GM21526 (cell line): ENCODE data around the gene TMEM79.
"Not testable (repeated sequence)": the region's sequence is repeated elsewhere in the genome, so short reads cannot be mapped to it uniquely, and the experiment has no call there.

Experiments
- ATAC-seq: cut with Tn5 transposase; IDR thresholded peaks from one replicate; pipeline ENCODE4 v1.9.1; 2021; ENCODE audit warnings: moderate library complexity; ENCODE audit not compliant: unreplicated experiment, low FRiP score

The TMEM79 gene

DNA sequence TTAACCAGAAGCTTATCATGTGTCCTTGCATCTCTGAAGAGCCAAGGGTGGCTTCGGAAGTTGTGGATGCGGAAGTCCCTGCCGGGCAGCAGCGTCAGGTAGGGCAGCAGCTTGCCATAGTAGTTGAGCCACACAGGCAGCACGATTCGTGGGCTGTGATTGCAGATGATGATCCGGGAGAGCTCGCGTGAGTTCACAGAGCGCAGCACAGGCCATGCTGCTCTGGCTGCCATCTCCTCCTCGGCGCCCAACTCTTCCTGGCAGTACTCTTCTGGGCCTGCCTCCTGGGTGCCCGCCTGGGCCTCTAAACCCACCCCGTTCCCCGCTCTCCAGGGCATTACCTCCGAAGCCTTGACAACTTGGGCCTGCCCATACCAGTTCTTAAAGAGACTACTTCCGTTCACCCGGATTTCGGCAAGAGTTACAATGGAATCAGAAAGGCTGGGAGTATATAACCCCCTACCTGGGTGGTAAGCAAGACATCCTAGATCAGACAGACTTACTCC, 14.8 kb downstream of the TMEM79 start, which contains the start of gene VHLL:
VHLL (minus strand) TSS at position 456 of the 506 bp plus-strand sequence; CDS start at position 338, 118 bp downstream.
- no peak for ATAC-seq

DNA sequence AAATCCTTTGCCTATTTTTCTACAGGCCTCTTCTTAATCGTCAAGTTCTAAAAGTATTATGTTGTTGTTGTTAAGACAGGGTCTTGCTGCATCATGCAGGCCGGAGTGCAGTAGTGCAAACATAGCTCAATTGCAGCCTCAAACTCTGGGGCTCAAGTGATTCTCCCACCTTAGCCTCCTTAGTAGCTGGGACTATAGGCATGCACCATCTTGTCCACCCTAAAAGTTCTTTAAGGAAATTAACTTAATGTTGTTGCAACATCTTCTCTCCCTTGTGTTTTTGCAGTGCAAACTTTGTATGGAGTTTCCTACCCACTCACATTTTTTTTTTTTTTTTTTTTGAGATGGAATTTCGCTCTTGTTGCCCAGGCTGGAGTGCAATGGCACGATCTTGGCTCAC, 19.1 kb downstream of the TMEM79 start:
- no peak for ATAC-seq

DNA sequence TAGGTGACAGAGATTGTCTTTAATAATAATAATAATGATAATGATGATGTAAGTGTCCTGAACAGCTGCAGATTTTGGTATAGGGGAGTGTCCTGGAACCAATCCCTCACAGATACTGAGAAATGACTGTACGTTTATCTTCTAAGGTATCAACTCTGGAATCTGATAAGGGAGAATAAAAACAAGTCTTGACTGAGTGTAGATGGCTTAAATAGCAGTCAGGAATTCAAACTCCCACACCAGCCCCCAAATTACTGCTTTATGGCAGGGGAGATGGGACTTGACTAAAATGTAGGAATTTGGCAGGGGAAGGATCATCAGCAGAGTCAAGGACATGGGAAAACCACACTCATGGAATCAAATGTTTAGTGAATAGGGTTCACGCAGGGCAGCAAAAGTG, 21.1 kb downstream of the TMEM79 start:
- no peak for ATAC-seq

DNA sequence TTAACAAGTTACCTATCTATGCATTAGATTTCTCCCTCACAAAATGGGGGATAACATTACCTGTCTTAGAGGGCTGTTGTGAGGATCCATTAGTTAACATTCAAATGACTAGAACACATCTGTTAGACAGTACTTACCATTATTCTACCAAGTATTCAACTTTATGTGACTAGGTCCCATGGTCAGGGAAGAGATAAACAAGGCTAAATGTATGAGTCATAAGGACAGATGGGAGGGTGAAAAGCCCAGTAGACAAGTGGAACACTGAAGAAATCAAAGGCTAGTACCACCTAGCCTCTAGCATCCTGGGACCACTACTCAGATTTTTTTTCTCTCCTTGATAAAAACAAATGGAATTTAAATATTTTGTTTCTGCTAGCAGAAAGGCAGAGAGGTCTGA, 24.0 kb downstream of the TMEM79 start:
- no peak for ATAC-seq

DNA sequence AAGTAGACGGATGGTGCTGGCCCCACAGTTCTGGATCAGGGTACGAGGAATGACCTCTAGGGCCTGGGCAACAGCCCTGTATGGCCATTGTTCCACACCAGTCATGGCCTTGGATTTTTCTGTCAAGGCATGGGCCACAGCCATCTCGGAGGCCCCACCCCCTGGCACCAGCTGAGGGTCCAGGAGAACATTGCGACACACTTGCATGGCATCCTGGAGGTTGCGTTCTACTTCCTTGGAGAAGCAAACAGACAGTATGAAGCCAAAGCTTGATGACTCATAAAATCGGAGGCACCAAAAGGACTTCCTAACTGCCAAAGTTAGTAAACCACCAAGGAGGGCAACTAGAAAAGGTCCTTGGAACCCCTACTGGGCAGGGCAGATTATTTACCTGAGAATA, 26.8 kb downstream of the TMEM79 start:
- no peak for ATAC-seq

DNA sequence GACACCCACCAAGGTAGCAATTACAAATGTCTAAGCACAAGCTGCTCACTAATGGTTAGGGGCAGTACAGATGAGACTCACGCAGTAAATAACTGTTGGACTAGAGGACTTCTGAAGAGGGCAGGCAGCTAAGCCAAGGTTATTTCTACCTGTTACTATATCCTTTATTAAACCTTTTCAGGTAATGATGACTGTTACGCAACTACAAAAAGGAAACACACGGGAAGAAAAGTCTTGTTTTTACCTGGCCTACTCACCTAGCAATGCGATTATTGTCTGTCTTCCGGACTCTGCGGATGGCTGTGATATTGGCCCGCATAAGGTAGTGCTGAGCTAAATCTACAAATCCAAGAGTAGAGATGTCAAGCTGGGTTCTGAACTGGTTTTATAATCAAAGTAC, 32.8 kb downstream of the TMEM79 start:
- no peak for ATAC-seq

DNA sequence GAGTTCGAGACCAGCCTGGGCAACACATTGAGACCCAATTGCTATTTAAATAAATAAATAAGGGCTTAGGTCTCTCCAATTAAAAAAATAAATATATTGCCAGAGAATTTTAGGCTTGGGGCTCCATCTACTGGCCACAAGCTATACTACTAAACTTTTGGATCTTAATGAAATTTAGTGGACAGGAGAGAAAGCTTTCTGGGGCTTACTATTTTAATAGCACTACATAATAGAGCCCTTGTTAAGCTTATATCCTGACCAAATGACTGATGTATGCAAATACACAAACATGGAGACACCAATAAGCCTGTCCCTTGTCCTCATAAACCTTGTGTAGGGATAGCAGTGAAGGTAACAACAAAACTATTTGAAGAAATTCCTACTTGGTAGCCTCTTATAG, 35.5 kb downstream of the TMEM79 start:
- no peak for ATAC-seq

DNA sequence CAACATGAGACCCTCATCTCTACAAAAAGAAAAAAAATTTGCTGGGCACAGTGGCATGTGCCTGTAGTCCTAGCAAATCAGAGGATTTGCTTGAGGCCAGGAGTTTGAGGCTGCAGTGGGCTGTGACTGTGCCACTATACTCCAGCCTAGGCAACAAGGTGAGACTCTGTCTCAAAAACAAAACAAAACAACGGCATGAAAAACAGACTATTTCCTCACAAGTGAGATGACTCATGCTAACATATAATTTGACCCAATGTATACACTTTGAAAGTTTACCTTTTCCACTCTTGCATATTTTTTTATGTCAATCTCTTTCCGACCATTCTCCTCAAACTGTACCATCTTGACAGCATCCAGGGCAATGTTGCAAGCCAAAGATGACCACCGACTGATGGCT, 36.4 kb downstream of the TMEM79 start:
- ATAC-seq, result no peak

DNA sequence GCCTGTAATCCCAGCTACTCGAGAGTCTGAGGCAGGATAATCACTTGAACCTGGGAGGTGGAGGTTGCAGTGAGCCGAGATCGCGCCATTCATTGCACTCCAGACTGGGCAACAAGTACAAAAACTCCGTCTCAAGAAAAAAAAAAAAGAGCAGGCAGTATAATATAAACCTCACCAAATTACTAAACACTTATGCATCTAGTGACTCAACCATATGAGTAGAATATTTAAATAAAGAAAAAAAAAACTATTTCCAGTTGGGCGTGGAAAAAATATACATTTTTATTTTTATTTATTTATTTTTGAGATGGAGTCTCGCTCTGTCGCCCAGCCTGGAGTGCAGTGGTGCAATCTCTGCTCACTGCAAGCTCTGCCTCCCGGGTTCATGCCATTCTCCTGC, 39.1 kb downstream of the TMEM79 start:
- ATAC-seq, result not testable (repeated sequence)

DNA sequence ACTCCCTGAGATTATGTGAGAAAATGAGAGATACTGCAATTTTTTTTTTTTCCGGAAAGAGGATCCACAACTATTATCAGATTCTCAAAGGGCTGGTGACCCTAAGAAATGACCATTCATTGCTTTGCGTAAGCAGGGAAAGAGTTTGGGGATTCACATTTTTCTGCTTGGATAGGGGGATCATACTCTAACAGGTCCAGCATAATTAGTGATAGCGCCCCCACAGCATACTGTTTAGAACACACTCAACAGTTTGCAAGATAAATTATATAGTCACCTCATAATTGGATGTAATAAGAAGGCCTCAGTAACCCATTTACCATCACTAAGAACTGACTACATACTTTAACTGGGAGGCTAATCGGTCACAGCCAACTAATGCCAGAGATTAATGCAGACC, 52.1 kb downstream of the TMEM79 start:
- ATAC-seq, result no peak

DNA sequence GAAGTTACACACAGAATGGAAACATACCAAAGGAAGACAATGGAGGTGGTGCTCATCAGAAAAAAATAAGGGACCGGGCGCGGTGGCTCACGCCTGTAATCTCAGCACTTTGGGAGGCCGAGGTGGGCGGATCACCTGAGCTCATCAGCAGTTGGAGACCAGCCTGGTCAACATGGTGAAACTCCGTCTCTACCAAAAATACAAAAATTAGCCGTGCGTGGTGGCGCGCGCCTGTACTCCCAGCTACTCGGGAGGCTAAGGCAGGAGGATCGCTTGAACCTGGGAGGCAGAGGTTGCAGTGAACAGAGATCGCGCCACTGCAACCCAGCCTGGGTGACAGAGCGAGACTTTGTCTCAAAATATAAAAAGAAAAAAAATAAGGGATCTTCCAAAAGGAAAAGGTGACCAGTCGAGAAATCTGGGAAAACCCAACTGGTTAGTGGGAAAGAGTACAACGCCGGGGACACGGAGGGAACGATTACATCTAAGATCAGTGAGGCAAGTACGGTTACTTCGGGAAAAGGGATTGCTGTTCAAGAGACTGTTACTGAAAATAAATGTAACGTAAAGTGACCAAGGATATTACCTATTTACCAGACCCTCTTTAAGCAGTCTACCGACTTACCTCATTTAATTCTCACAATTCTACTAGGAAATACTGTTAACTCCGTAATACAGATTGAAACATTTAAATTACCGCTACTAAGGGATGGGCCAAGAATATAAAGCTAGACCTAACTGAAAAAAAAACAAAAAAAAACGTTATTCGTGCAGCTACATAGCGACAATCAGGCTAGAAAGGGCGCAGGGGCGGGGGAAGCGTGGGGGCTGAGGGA, 53.1 kb downstream of the TMEM79 start:
- no peak for ATAC-seq

DNA sequence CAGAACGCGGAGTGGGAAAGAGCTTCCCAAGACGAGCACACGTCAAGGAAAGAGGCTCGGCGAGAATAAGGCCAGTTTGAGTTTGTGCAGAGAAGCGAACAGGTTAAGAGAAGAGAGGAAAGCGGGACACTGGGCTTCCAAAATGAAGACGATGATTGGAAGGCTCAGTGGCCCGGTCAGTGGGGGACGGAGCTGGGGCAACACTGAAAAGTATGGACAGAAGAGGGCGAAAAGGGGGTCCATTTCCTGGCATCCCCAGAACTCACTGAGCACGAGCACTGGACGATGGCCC, 53.7 kb downstream of the TMEM79 start:
- no peak for ATAC-seq

DNA sequence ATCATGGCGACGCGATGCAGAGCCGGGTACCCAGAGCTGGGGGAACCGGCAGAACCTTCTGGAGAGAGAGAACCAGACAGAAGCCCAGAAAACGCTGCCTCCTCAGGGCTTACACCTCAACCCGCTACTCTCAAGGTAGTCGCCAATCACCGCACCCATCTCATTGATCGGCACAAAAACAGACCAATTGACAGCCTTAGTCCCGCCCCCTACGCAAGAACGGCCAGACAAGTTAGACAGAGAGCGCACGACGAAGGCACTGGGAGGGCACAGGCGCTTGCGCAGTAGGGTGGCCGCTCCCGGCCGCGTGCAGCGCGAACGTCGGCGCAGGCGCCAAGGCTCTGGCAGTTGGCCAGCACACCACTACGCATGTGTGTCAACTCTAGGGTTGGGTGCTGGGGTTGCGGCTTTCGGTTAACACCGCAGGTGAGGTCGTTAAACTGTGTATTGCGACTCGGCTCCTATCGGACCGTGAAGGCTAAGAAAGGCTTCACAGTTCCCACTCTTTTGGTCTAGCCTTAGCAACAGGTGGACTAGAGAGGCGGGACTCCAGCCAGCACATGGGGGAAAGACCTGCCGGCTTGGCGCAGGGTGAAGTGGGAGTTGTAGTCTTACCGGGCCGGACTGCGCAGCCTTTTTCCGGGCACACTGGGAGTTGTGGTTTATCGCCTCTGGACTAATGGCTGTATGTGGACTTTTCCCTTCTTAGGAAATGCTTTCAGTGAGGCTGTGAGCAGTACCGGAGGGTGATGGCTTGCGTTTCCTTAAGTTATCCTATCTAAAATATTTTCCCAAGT, 54.3 kb downstream of the TMEM79 start, which contains the start of the genes CCT3 and TSACC:
CCT3 (minus strand) TSS at position 113 of the 797 bp plus-strand sequence; CDS start at position 5, 108 bp downstream.
TSACC (plus strand) TSS at position 347 of the 797 bp plus-strand sequence. CDS start 1,232 bp downstream, outside the sequence.
- ATAC-seq, result peak; percentile 89
